Nephron progenitor cell (in vitro differentiated cells): Measurements from ENCODE around the gene ALG5.

ENCODE experiments used
- DNase-seq: peaks from one replicate; pipeline ENCODE4 v3.0.0; 2021
- H3K27ac Mint-ChIP-seq: 2 replicates; pipeline ENCODE4 v1.8.0; 2021; ENCODE audit warnings: mild to moderate bottlenecking, moderate library complexity, mixed read lengths
- H3K27me3 Mint-ChIP-seq: 2 replicates; pipeline ENCODE4 v1.8.0; 2021; ENCODE audit warnings: mild to moderate bottlenecking, low read depth, mixed read lengths; ENCODE audit not compliant: poor library complexity
- H3K36me3 Mint-ChIP-seq: 2 replicates; pipeline ENCODE4 v1.8.0; 2021; ENCODE audit warnings: low read depth, mixed read lengths
- H3K4me1 Mint-ChIP-seq: 2 replicates; pipeline ENCODE4 v1.8.0; 2021; ENCODE audit warnings: mixed read lengths
- H3K4me3 Mint-ChIP-seq: 2 replicates; pipeline ENCODE4 v1.8.0; 2021; ENCODE audit warnings: mild to moderate bottlenecking, moderate library complexity, mixed read lengths
- H3K9me3 Mint-ChIP-seq: 2 replicates; pipeline ENCODE4 v1.8.0; 2021; ENCODE audit warnings: mild to moderate bottlenecking, moderate library complexity, mixed read lengths
- CTCF ChIP-seq: fragments of 200-600 bp; sonication (generic); IDR thresholded peaks from 2 replicates; pipeline ENCODE4 v1.5.0; 2021; ENCODE audit warnings: antibody characterized with exemption

The ALG5 gene

GRCh38 chr13:36997716-36998427 is 1.3 kb downstream of the ALG5 start:
- no peak for DNase-seq
- Mint-ChIP-seq H3K36me3 (peaks cover 7% of the 10 kb centered on the region), H3K4me1 (peaks cover 33% of the 10 kb centered on the region), H3K27ac (peak overlapping the region; percentile 98), H3K9me3 (no peaks in the 10 kb centered on the region), H3K27me3 (peaks cover 6% of the 10 kb centered on the region), H3K4me3 (peak overlapping the region; percentile 100)
- TF ChIP-seq CTCF: no peak

- no peaks in the 10 kb centered on the region for H3K27me3 Mint-ChIP-seq
- H3K4me1 Mint-ChIP-seq: peaks cover 12% of the 10 kb centered on the region
- H3K9me3 Mint-ChIP-seq: no peaks in the 10 kb centered on the region
- no peak for DNase-seq
- no peak overlapping the region for H3K27ac Mint-ChIP-seq
- H3K36me3 Mint-ChIP-seq: peaks cover 52% of the 10 kb centered on the region
- no peak overlapping the region for H3K4me3 Mint-ChIP-seq
- TF ChIP-seq CTCF: no peak
These were observed 6.8 kb downstream of the ALG5 start for GRCh38 chr13:36992362-36992761.

- Mint-ChIP-seq H3K27me3 (peaks cover 4% of the 10 kb centered on the region), H3K9me3 (no peaks in the 10 kb centered on the region), H3K4me3 (no peak overlapping the region), H3K27ac (no peak overlapping the region), H3K36me3 (peaks cover 71% of the 10 kb centered on the region), H3K4me1 (no peaks in the 10 kb centered on the region)
- DNase-seq: no peak
- no peak for TF ChIP-seq CTCF
These were observed 12.5 kb downstream of the ALG5 start for GRCh38 chr13:36986462-36987240.

GRCh38 chr13:36981156-36981743 is 17.9 kb downstream of the ALG5 start:
- Mint-ChIP-seq H3K36me3 (peaks cover 56% of the 10 kb centered on the region), H3K4me1 (no peaks in the 10 kb centered on the region), H3K27ac (peak overlapping the region; percentile 86), H3K27me3 (peaks cover 4% of the 10 kb centered on the region), H3K4me3 (no peak overlapping the region), H3K9me3 (peaks cover 7% of the 10 kb centered on the region)
- no peak for DNase-seq
- TF ChIP-seq CTCF: peak; percentile 45

GRCh38 chr13:36979361-36980050 is 19.6 kb downstream of the ALG5 start:
- H3K4me1 Mint-ChIP-seq: no peaks in the 10 kb centered on the region
- H3K36me3 Mint-ChIP-seq: peaks cover 59% of the 10 kb centered on the region
- H3K4me3 Mint-ChIP-seq: no peak overlapping the region
- H3K27me3 Mint-ChIP-seq: peaks cover 4% of the 10 kb centered on the region
- no peak overlapping the region for H3K27ac Mint-ChIP-seq
- H3K9me3 Mint-ChIP-seq: peaks cover 18% of the 10 kb centered on the region
- no peak for TF ChIP-seq CTCF
- no peak for DNase-seq
